Measurements from ENCODE around the gene PYGM.
A peak's percentile ranks its signal among the peaks of the same experiment; 100 is the strongest.

PYGM gene

DNA sequence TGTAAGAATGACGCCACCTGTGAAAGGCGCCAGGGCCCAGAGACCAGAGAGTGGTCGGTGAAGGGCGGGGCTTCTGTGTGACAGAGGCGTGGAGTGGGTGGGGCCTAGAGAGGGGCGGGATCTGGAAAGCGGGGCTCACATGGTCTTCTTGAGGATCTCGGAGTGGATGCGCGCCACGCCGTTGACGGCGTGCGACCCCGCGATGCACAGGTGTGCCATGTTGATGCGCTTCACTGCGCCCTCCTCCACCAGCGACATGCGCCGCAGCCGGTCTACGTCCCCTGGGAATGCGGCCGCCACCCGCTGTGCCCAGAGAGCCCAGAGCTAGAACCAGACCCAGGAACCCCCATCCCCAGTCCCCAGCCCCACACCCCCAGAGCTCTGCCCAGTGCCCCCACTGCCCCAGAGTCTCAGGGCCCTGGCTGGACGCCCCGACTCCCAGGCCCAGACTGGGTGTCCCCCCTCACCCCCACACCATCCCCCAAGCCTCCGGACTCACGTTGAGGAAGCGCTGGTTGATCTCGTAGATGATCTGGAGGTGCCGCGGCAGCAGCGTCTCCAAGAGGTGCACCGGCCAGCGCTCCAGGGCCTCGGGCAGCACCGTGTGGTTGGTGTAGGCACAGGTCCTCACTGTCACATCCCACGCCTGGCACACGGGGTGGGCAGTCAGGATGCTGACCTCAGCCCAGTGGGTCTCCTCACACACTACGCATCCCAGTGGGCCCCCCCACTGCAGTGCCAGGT, 6.2 kb downstream of the PYGM start:
- no peak for DNase-seq (ENCODE audit: low spot score)

DNA sequence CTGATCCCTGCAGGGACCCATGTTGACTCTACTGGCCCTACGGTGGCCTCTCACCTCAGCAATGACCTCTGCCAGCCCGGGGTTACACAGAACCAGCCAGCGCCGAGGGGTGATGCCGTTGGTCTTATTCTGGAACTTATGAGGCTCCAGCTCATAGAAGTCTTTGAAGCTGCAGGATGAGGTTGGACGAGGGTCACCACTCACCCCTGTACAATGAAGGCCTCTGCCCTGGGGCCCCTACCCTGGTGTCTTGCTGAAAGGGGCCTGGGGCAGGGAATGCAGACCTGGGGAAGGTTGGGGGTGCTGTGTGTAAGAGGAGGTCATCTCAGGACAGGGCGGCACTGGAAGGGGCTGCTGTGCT, 6.8 kb downstream of the PYGM start:
- DNase-seq (ENCODE audit: low spot score), result no peak

- no peak for DNase-seq (ENCODE audit: low spot score)
These were observed 7.4 kb downstream of the PYGM start for GRCh38 chr11:64752175-64752970.

DNA sequence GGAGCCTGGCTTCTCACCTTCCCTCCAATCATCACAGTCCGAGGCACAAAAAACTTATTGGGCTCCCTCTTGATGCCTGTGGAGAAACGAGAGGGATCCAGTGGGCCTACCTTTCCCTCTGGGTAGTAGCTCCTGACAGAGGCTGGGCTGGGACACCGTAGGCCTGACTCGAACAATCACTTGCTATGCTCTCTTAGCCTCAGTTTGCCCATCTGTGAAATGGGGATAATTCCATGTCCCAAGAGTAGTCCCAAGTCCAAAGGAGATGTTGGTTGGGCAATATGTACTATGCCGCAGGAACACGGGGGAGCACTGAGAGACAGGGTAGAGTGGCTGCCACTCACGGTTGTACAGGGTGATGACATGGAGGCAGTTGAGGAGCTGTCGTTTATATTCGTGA, 8.2 kb downstream of the PYGM start:
- DNase-seq (ENCODE audit: low spot score), result no peak

DNA sequence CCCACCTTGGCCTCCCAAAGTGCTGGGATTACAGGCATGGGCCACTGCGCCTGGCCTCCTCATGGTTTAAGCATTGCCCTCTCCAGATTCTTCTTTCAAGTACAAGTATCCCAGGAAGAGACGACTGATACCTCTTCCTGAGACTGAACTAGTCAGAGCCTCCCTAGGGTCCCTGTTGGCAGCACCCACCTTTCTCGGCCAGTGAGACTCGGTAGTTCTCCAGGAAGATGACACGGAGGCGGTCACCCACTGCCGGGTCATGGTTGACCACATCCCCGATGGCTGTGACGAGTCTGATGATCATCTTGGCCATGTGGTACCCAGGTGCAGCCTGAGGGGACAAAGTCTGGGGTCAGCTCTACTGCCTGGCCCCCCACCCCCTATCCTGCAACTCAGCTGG, 8.6 kb downstream of the PYGM start:
- no peak for DNase-seq (ENCODE audit: low spot score)

DNA sequence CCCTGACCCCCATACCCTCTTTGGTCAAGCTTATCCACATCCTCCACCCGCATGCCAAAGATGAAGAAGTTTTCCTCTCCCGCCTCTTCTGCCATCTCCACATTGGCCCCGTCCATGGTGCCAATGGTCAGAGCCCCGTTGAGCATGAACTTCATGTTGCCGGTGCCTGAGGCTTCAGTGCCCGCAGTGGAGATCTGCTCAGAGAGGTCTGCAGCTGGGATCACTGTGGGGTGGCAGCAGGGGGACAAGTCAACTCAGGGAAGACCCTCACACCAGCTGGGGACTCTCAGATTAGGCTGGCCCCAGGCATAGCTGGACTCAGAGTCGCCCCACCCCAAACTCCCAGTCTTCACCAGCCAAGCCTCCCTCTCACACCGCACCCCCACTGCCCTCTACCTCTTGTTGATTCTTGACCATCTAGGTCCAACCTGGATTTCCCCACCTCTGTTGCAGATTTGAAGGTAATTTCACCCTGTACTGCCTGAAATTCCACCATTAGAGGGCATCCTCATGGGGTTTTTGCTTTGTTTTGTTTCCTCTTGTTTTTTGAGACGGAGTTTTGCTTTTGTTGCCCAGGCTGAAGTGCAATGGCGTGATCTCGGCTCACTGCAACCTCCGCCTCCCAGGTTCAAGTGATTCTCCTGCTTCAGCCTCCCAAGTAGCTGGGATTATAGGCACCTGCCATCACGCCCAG, 9.3 kb downstream of the PYGM start:
- no peak for DNase-seq (ENCODE audit: low spot score)

- peak; percentile 75 for DNase-seq (ENCODE audit: low spot score)
These were observed 11.7 kb downstream of the PYGM start for GRCh38 chr11:64747961-64748665.

GRCh38 chr11:64746486-64746885, 13.3 kb downstream of the PYGM start:
- no peak for DNase-seq (ENCODE audit: low spot score)

DNA sequence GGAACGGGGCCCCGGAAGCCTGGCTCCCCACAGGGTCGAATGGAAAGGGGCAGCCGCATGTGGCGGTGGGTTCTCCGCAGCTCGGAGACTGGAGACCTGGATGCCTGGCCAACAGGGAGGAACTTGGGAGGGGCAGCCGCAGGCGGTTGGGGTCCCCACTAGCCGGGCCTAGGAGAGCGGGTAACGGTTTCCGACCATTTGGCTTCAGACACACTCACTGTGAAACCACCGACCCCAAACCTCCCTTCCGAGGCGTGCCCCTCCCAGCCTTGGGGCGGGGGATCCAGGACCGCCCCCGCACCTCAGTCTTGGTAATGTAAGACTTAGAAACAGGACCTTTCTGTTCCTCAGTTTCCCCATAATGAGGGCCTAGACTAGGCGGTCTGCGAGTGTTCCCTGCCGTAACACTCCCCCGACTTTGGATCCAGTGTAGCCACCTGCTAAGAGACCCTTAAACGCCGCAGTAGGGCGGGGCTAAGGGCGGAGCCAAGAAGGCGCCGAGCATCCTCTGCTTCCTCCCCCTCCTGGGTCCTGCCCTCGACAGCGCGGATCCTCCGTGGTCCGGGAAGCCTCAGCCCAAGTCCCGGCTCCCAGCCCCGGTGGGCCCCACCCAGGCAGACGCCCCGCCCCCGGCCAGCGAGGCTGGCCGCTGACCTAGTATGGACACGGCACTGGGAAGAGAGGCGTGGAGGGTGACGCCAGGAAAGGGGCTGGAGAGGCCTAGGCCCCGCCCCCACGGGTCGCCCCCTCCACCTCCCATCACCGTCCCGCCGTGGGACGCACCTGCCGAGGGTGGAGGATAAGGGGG, 14.0 kb downstream of the PYGM start:
- DNase-seq (ENCODE audit: low spot score), result peak; percentile 82

DNA sequence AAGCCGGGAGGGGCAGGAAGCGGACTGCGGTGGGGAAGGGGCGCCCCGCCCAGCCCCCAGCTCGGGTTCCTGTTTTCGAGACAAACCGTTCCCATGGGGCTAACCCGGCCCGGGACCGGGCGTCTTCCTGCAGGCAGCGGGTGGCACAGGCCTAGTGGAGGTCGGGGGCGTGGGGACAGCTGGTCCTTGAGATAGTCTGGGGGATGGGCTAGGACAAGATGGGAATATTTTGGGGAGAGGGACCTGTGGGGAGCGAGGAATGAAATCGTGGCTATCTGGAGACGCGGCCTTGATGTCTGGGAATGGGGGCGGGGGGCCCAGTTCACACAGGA, 14.6 kb downstream of the PYGM start:
- no peak for DNase-seq (ENCODE audit: low spot score)

DNA sequence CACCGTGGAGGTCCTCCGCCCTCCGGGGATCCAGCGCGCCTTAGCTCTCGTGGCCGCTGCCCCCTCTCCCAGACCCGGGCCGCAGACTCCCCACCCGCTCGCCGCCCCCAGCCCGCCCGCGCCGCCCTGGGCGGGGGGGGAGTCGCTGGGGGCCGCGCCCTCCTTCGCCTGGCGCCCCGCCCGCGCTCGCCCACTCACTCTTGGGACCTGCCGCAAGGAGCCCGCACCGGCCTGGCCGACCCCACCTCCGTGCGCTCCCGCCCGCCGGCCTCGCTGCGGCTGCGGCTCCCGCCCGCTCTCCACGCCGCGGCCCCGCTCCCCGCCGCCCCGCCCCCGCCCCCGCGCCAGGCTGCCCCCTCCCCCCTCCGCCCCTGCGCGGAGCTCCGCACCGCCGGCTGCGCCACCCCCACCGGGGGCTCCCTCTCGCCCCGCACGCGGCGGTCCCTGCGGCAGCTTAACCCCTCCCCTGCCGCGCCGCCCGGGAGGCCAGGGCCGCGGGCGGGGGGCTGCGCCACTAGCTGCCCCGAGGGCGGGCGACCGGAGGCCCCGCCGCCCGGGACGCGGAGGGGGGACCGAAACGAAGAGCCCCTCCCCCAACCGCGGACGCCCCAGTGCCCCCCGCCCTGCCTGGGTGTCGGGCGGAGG, 15.1 kb downstream of the PYGM start:
- DNase-seq (ENCODE audit: low spot score), result peak; percentile 26

DNA sequence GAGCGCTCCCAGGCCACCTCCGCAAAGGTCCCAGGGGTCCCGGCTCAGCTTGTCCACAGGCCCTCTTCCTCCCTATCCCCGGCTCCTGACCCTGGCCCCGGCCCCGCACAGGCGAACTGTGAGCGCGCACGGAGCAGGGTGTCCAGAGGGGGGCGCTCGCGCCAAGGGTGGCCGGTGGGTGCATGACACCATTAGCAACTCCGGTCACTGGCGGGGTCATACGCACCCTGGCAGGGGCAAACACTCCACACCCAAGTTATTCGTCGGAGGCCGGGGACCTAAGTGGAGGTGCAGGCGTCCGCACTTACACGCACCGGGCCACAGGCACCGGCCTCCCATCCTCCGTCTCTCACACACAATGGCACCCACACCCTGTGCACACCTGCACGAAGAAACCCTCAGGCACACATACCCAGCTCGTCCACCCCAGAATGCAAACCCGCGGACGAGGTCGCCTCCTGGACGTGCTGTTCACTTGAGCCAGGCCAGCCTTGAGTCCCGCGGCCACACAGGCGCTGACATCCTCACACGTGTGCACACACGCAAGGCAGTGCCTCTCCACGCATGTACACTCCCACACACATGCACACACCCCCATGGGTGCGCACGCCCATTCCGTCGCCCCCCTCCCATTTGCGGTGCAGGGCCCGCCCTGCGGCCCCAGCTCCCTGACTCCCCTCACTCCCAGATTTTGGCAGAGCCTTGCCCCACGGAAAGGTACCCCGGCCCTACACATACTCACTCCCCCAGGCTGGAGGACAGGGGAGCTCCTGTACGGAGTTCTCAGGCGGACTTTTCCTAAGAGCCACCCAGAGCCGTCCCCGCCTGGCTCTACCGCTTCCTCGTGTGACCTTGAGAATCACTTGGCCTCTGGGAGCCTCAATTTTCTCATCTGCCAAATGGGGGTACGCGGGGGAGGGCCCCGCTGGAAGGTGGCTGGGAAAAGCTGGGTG, 15.9 kb downstream of the PYGM start, which contains the start of gene RASGRP2:
RASGRP2 (minus strand) TSS at position 552 of the 953 bp plus-strand sequence. CDS start 1,276 bp downstream, outside the sequence.
- DNase-seq (ENCODE audit: low spot score), result peak; percentile 51

GRCh38 chr11:64742889-64743590, 16.7 kb downstream of the PYGM start:
- peak; percentile 93 for DNase-seq (ENCODE audit: low spot score)

DNA sequence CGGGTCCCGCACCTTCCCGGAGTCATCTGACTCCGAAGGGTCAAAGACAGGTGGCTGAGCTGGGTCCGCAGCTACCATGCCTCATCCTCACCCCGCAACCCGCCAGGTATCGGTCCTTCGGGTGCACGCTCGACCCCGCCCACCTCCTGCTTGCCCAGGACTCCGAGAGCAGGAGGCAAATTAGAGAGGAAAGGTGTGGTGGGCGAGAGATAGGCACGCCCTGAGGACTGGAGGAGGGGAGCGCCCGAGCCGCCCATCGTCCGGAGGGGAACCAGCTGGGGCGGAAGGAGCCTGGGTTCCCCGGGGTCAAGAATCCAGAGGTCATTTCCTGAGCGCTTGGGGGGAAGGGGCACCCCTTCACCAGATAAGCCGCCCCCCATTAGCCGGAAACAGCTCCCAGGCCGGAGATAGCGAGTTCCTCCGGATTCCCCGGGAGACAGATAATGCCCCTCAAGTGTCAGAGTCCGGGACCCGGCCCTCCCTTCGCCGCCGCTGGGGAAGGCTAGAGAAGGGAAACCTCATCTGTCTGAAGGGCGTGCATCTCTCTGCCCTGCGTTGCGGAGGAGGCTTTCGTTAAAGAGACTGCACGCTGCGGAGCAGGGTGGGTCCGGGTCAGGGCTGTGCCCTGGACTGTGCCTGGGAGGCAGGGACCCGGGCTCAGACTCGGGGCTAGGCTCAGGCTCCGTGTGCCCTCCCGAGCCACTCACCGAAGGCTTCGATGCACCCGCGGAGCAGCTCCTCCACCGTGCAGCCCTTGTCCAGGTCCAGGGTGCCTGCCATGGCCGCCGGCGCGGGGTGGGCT, 17.5 kb downstream of the PYGM start:
- DNase-seq (ENCODE audit: low spot score), result peak; percentile 63

- DNase-seq (ENCODE audit: low spot score), result no peak
These were observed 18.2 kb downstream of the PYGM start for GRCh38 chr11:64741375-64742086.

- DNase-seq (ENCODE audit: low spot score), result no peak
These were observed 19.9 kb downstream of the PYGM start for GRCh38 chr11:64739871-64740270.

GRCh38 chr11:64736654-64737053, 23.1 kb downstream of the PYGM start:
- no peak for DNase-seq (ENCODE audit: low spot score)
